Sigmoid colon (tissue), 7 donors: ENCODE data around the gene PDCL3. TPM values are rescaled to one million over a fixed set of nuclear protein-coding genes. Genes with fewer than 3 reads are reported as not detected.
A peak's percentile ranks its signal among the peaks of the same experiment; 100 is the strongest.

Experiments
- DNase-seq: peaks from one replicate; pipeline ENCODE4 v3.0.0-alpha.2; 2019
- H3K27ac ChIP-seq, 4 donors: fragments of 200-600 bp; sonication (generic); one replicate each; pipeline ENCODE4 v1.5.1; 2016 to 2019; ENCODE audit warnings: mild to moderate bottlenecking in 1 of 4
- H3K27me3 ChIP-seq, 3 donors: fragments of 200-600 bp; sonication (generic); one replicate each; pipeline ENCODE4 v1.5.1; 2019; ENCODE audit warnings: mild to moderate bottlenecking in 1 of 3
- H3K36me3 ChIP-seq, 4 donors: fragments of 200-600 bp; sonication (generic); one replicate each; pipeline ENCODE4 v1.5.1; 2016 to 2019
- H3K4me1 ChIP-seq, 4 donors: fragments of 200-600 bp; sonication (generic); one replicate each; pipeline ENCODE4 v1.5.1; 2017 to 2019
- H3K4me3 ChIP-seq, 4 donors: fragments of 200-600 bp; sonication (generic); one replicate each; pipeline ENCODE4 v1.5.1; 2017 to 2019; ENCODE audit warnings: mild to moderate bottlenecking in 2 of 4, moderate library complexity in 1 of 4
- H3K9me3 ChIP-seq, 4 donors: fragments of 200-600 bp in 3 of 4; sonication (generic) in 3 of 4; one replicate each; pipeline versions ENCODE4 v1.5.1 to v1.6.1; 2013 to 2019
- EP300 ChIP-seq, 4 donors: sonication (generic); formaldehyde crosslinking; IDR thresholded peaks; one replicate each; pipeline ENCODE4 v1.6.1; 2017; ENCODE audit warnings: antibody characterized with exemption in 4 of 4
- POLR2A ChIP-seq, 2 donors: fragments of 450-650 bp; IDR thresholded peaks; one replicate each; pipeline ENCODE4 v1.6.1; 2016; ENCODE audit warnings: antibody characterized with exemption in 2 of 2, mild to moderate bottlenecking in 2 of 2, moderate library complexity in 2 of 2
- POLR2AphosphoS5 ChIP-seq, 4 donors: sonication (generic); formaldehyde crosslinking; IDR thresholded peaks; one replicate each; pipeline ENCODE4 v1.6.1; 2017; ENCODE audit warnings: antibody characterized with exemption in 4 of 4
- WGBS, 2 donors: extraction: QIAGEN DNeasy Blood & Tissue Kit; methylation state at CpG; one replicate each; pipeline ENCODE4 v1.1.7; 2013; 5-methylcytosine and 5-hydroxymethylcytosine counted together
- intact Hi-C: fragments of 100-400 bp; cut with DNase I; formaldehyde crosslinking; loops from one replicate; pipeline ENCODE4 v1.15.1; 2023
- polyA plus RNA-seq, 3 donors: library from polyadenylated mRNA; stranded (reverse); fragments of 200-250 nt; gene quantifications; one replicate each; pipeline ENCODE4 v1.2.3, GENCODE V29; 2013
- total RNA-seq, 4 donors: library from RNA; depleted of rRNA; stranded (reverse); fragments of >200 nt; gene quantifications; one replicate each; pipeline ENCODE4 v1.1.0, GENCODE V29; 2016
- TF ChIP-seq, protein P1 (sequence below), 4 experiments: fragments of 450-650 bp in 3 of 4; fragments of 200-600 bp in 1 of 4; IDR thresholded peaks; one replicate each; pipeline ENCODE4 v1.5.1; 2016 to 2019; ENCODE audit warnings: antibody characterized with exemption in 4 of 4, mild to moderate bottlenecking in 3 of 4, moderate library complexity in 2 of 4
- donor health status: healthy with polysubstance abuse.
- donor health status: Bipolar disorder and iron deficiency.
- donor health status: healthy.

The PDCL3 gene
- total and polyA plus RNA-seq, 7 donors: 23.5 to 41.3 (median 32.9) TPM

DNA sequence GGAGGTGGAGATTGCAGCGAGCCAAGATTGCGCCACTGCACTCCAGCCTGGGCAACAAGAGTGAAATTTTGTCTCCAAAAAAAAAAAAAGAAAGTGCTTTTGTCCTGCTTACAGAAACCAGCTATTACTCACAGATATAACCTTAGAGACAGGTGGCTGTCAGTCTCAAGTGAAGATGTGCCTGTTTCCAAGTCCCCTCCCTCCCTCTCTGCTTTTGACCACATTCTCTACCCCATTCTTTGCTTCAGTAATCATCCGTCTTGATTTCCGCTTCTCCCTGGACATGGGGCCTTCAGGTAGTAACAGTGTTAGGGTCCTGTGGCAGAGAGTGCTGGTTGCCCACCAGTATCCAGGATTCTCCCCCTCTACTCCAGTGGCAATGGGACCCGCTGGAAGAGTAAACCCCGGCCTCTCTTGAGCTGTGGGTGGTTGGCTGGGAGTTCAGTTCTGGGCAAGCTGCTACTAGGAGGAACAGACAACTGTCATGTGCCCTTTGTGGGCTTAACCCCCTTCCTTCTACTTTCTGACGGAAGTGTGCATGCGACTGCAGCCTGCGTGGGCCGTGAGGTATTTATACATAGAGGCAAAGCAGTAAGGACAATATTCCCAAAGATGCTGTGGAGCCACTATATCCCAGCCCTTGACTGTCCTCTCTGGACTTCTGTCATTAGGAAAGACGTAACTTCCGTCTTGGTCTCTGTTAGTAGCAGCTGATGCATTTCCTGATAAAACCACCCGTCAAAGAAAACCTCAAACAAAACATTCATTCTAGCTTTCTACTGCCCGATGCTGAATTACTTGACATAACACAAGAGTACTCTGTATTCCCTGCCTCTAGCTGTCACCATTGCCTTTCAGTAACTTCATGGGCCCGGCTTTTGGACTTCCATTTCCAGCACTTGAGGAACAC is 17.8 kb downstream of the PDCL3 start:
- 58 to 82% methylated on average over 15 of the region's 15 CpGs for WGBS, 2 donors
- peak overlapping the region in 1 of 4 donors; percentile 39 for H3K27ac ChIP-seq
- TF ChIP-seq POLR2AphosphoS5 (IDR thresholded peaks at IDR 0.05): no peak
- no peak for TF ChIP-seq POLR2A (IDR thresholded peaks at IDR 0.05)
- TF ChIP-seq EP300 (IDR thresholded peaks at IDR 0.05): no peak
- TF ChIP-seq, protein P1, sequence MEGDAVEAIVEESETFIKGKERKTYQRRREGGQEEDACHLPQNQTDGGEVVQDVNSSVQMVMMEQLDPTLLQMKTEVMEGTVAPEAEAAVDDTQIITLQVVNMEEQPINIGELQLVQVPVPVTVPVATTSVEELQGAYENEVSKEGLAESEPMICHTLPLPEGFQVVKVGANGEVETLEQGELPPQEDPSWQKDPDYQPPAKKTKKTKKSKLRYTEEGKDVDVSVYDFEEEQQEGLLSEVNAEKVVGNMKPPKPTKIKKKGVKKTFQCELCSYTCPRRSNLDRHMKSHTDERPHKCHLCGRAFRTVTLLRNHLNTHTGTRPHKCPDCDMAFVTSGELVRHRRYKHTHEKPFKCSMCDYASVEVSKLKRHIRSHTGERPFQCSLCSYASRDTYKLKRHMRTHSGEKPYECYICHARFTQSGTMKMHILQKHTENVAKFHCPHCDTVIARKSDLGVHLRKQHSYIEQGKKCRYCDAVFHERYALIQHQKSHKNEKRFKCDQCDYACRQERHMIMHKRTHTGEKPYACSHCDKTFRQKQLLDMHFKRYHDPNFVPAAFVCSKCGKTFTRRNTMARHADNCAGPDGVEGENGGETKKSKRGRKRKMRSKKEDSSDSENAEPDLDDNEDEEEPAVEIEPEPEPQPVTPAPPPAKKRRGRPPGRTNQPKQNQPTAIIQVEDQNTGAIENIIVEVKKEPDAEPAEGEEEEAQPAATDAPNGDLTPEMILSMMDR (IDR thresholded peaks at IDR 0.05): no peak
- intact Hi-C loops: no loop called here
- no peaks in the 10 kb centered on the region for H3K27me3 ChIP-seq
- no peaks in the 10 kb centered on the region for H3K4me1 ChIP-seq
- H3K9me3 ChIP-seq: no peaks in the 10 kb centered on the region
- no peak overlapping the region for H3K4me3 ChIP-seq
- no peak for DNase-seq
- peaks cover 0 to 21% (median 2%) of the 10 kb centered on the region in 4 donors for H3K36me3 ChIP-seq

DNA sequence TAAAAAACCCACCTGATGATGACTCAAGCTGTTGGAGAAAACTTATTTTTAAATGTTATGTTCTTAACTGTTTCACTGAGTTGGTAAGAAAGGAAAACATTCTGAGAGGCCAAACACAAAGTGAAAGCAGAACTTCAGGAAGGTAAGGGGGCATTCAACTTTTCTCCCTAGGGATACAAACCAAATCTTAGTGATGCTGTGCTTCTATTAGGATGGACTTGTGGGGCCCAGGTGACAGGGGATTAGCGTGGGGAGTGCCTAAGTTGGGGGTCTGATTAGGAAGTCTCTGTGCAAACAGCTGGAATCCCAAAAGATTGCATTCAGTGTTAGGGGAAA is 18.5 kb downstream of the PDCL3 start:
- H3K4me3 ChIP-seq: no peak overlapping the region
- TF ChIP-seq POLR2A (IDR thresholded peaks at IDR 0.05) (no peak), EP300 (IDR thresholded peaks at IDR 0.05) (no peak), POLR2AphosphoS5 (IDR thresholded peaks at IDR 0.05) (no peak)
- H3K27me3 ChIP-seq: no peaks in the 10 kb centered on the region
- no peaks in the 10 kb centered on the region for H3K4me1 ChIP-seq
- DNase-seq: no peak
- peaks cover 0 to 15% (median 0%) of the 10 kb centered on the region in 4 donors for H3K36me3 ChIP-seq
- H3K9me3 ChIP-seq: no peaks in the 10 kb centered on the region
- peak overlapping the region in 1 of 4 donors; percentile 39 for H3K27ac ChIP-seq
- WGBS, 2 donors: 75 to 90% methylated on average over 1 of the region's 1 CpG
- intact Hi-C loops: no loop called here

DNA sequence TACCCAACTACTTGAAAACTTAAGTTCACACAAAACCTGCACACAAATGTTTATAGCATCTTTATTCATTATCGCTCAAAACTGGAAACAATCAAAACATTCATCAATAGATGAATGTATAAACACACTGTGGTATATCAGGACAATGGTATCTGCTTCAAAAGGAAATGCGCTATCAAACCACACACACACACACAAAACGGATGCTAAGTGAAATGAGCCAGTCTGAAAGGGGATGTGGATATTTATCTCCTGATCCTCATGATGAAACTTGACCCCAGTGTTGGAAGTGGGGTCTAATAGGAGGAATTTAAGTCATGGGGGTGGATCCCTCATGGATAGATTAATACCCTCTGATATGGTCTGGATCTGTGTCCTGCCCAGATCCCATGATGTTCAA is 22.0 kb downstream of the PDCL3 start:
- TF ChIP-seq POLR2A (IDR thresholded peaks at IDR 0.05) (no peak), POLR2AphosphoS5 (IDR thresholded peaks at IDR 0.05) (no peak), EP300 (IDR thresholded peaks at IDR 0.05) (no peak)
- TF ChIP-seq, protein P1 (IDR thresholded peaks at IDR 0.05): no peak
- intact Hi-C loops: no loop called here
- 74 to 90% methylated on average over 3 of the region's 3 CpGs for WGBS, 2 donors

DNA sequence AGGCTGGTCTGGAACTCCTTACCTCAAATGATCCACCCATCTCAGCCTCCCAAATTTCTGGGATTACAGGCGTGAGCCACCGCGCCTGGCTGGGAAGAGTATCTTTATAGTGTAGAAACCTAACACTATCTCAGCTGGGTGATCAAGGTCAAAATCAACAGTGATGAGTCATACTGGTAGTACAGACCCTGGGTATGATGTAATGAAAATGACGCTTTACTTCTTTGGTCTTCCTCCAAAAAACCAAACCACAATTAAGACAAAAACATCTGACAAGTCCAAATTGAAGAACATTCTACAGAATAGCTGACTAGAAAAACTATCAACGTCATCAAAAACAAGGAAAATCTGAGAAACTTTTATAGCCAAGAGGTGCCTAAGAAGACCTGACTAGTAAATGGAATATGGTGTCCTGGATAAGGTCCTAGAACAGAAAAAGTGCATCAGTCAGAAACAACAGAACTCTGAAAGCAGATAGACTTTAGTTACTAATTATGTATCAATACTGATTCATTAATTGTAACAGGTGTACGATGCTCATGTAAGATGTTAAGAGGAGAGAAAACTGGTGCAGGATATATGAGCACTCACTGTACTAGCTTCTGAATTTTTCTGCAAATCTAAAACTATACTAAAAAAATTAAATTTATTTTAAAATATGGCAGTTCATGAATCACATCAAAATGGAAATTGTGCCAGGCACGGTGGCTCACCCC is 25.4 kb downstream of the PDCL3 start:
- no peak for DNase-seq
- no peak overlapping the region for H3K4me3 ChIP-seq
- no peak overlapping the region for H3K27ac ChIP-seq
- TF ChIP-seq EP300 (IDR thresholded peaks at IDR 0.05): no peak
- TF ChIP-seq, protein P1 (IDR thresholded peaks at IDR 0.05): no peak
- no peak for TF ChIP-seq POLR2A (IDR thresholded peaks at IDR 0.05)
- TF ChIP-seq POLR2AphosphoS5 (IDR thresholded peaks at IDR 0.05): no peak
- no peaks in the 10 kb centered on the region for H3K27me3 ChIP-seq
- 58 to 67% methylated on average over 7 of the region's 7 CpGs for WGBS, 2 donors
- H3K4me1 ChIP-seq: no peaks in the 10 kb centered on the region
- intact Hi-C loops: no loop called here
- H3K9me3 ChIP-seq: no peaks in the 10 kb centered on the region
- no peaks in the 10 kb centered on the region for H3K36me3 ChIP-seq

More for the DNA sequence above, 22.0 kb downstream of the PDCL3 start:
- DNase-seq: no peak
- Histone ChIP-seq H3K9me3 (no peaks in the 10 kb centered on the region), H3K36me3 (no peaks in the 10 kb centered on the region), H3K4me3 (no peak overlapping the region), H3K27me3 (no peaks in the 10 kb centered on the region), H3K4me1 (no peaks in the 10 kb centered on the region), H3K27ac (no peak overlapping the region)

DNA sequence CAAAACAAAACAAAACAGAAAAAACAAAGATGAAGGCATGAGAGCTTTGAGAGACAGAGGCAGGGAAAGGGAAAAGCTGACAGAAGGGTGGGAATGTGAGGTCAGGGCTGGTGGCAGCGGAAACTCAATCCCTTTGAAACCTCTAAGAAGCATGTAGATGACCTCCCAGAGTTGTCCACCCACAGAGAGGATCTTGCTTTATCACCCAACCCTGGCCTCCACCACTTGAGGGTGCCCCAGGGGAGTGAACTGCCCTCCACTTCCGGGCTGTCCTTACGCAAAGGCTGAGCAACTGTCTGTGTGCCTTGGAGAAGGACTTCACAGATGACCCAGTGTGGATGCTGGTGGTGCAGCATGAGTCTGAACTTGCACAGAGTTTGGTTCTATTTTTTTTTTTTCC is 26.7 kb downstream of the PDCL3 start:
- Histone ChIP-seq H3K4me1 (no peaks in the 10 kb centered on the region), H3K9me3 (no peaks in the 10 kb centered on the region), H3K36me3 (no peaks in the 10 kb centered on the region), H3K4me3 (no peak overlapping the region), H3K27me3 (no peaks in the 10 kb centered on the region), H3K27ac (no peak overlapping the region)
- no peak for TF ChIP-seq EP300 (IDR thresholded peaks at IDR 0.05)
- TF ChIP-seq, protein P1 (IDR thresholded peaks at IDR 0.05): no peak
- TF ChIP-seq POLR2AphosphoS5 (IDR thresholded peaks at IDR 0.05): no peak
- no peak for TF ChIP-seq POLR2A (IDR thresholded peaks at IDR 0.05)
- intact Hi-C loops: no loop called here
- WGBS, 2 donors: 84 to 87% methylated on average over 3 of the region's 3 CpGs
- no peak for DNase-seq
